GM19328 (cell line): ENCODE results near the gene HGD.
"Not testable (repeated sequence)": the region's sequence is repeated elsewhere in the genome, so short reads cannot be mapped to it uniquely, and the experiment has no call there.

ENCODE experiments used
- ATAC-seq: cut with Tn5 transposase; IDR thresholded peaks from one replicate; pipeline ENCODE4 v1.9.1; 2021; ENCODE audit warnings: mild to moderate bottlenecking, moderate library complexity; ENCODE audit not compliant: unreplicated experiment

Gene HGD

DNA sequence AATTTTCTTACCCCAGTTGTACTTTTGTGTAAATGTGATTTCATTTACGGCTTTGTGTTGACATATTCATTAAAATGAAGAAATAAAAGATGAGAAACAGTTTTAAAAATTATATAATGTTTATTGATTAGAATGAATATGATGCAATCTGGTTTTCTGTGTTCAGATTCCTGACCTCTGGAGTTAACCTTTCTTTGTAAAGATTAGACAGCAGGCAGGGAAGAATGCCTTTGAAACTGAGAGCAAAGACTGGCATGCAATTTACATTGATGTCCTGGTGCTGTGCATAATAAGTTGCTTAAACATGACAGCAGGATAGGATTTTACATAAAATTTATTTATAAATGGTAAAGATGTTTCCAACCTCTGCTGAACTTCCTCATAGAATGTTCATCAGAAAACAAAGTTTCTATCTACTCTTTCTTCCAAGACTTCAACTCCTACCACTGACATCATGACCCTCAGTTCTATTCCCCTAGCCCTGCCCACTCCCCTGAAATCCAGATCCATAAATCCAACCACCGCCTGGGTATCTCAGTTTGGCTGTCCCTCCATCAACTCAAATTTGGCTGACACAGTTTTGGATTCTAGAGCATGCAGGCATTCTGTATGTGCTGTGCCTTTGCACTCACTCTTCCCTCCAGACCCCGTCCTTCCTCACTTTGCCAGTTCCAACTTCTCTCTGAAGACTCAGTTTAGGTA lies 1.7 kb downstream of the HGD start:
- no peak for ATAC-seq

DNA sequence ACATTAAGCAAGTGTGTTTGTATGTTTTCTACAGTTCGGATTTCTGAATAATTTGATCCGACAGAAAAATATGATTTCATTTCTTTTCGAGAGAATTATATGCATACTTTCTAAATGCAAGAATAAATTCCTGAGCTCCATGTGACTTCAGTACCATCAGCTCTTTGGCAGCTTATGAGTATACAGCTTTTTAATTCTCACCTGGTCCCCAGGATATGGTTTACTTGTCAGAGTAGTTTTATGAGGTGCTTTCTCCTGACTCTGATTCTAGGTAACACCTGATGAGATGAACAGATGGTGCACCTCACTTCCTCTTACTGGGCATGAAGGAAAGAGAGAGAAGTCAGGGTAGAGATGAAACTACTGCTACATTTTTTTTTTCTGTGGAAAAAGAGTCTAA lies 3.1 kb downstream of the HGD start:
- no peak for ATAC-seq

DNA sequence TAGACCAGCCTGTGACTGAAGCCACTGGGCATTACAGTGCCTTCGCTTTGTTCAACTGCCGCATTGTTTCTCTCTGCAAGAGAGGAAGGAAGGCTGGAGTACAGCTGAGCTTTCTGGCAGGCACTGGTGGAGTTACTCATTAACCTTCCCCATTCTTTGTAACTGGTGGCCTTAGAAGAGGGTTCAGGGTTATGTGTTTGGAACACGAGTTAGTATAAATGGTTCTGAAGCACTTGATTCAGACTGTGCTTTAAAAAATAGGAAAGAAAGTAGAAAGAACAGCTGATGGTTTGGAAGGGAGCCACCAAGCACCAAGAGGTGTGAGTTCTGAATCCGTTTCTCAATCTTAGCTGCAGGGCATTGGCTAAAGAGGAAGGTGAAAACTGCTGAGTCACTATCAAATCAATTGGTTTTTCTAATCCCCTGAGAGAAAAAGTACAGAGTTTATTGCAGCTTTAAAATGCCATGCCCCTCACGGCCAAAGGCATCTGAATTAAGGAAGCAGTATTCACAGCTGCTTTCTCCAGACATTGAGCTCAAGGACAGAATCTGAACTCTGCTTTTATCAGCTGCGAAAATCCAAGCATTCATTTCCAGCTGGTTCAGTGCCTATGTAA lies 3.6 kb downstream of the HGD start:
- peak; percentile 67 for ATAC-seq

DNA sequence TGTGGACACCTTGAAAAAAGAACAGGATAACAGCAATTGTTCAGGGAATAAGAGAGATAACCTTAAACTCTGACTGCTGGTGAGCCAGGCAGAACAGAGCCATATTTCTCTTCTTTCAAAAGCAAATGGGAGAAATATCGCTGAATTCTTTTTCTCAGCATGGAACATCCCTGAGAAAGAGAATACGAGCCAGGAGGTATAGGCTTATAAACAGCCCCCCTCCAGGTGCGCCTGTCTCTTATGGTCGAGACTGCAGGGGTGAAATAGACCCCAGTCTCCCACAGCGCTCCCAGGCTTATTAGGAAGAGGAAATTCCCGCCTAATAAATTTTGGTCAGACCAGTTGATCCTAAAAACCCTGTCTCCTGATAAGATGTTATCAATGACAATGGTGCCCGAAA lies 4.8 kb downstream of the HGD start:
- ATAC-seq, result not testable (repeated sequence)

DNA sequence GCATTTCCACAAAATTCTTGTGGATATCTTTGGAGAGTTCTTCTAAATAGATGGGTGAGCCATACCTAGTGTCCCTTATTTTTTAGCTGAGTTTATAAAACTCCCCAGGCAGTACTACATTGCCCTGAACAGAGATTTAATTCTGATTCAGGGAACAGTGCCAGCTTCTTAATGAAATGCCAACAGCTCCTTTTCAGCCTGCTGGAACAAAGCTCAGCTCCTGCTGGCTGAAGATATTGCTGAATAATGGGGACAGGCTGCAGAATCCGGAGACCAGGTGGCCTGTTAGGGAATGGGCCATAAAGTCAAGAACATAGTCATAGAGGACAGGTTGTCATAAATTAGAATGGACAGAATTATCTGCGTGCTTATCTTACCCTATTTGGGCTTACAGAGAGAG lies 8.9 kb downstream of the HGD start:
- no peak for ATAC-seq

DNA sequence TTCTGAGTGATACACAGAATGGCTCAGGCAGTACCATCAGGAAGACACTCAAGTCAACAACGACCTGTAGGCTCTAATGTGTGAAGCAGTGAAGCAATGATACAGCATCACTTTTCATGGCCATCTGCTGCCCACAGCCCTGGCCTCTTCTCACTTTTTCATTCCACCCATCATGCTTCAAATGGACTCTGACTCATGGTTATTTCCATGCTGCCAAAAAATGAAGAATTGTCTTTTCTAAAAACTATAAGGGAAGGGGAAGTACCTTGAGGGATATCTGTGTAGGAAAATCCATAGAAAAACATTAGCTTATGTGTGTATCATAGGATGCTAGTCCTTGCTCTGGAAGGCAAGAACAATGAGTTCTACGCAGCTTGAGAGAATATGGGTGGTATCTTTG lies 11.5 kb downstream of the HGD start:
- no peak for ATAC-seq

DNA sequence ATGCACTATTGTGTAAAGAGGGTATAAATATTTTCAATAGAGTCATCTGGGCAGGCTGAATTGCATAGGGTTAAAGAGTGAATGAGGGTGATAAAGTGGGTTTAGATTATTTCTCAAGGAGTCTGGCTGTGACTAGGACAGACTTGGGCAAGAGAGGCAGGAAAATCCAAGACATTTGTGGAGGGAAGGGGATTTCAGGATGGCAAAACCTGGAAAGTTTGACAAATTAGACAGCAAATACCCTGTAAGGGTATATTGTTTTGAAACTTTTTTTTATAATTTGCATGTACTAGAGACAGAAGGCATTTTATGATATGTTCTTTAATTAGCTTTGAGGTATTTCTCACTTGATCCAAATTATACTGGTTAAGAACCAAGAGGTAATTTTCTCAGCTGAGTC lies 17.1 kb downstream of the HGD start:
- no peak for ATAC-seq

DNA sequence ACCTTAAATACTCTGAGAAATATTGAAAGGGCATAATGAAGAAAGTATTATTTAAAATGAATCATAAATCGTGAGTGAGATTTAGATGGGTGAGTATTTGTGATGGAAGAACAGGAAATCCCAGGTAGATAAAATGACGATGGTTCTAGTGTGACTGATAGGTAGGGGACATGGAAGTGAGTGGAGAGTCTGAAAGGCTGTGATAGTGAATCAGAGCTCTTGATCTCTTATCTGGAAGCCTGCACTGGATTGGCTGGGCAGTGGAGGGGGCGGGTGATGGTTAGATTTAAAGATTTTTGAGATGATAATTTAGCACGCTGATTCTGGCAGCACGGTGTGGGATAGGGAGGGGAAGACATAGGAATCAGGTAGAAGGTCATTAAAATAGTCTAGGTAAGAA lies 20.1 kb downstream of the HGD start:
- no peak for ATAC-seq

DNA sequence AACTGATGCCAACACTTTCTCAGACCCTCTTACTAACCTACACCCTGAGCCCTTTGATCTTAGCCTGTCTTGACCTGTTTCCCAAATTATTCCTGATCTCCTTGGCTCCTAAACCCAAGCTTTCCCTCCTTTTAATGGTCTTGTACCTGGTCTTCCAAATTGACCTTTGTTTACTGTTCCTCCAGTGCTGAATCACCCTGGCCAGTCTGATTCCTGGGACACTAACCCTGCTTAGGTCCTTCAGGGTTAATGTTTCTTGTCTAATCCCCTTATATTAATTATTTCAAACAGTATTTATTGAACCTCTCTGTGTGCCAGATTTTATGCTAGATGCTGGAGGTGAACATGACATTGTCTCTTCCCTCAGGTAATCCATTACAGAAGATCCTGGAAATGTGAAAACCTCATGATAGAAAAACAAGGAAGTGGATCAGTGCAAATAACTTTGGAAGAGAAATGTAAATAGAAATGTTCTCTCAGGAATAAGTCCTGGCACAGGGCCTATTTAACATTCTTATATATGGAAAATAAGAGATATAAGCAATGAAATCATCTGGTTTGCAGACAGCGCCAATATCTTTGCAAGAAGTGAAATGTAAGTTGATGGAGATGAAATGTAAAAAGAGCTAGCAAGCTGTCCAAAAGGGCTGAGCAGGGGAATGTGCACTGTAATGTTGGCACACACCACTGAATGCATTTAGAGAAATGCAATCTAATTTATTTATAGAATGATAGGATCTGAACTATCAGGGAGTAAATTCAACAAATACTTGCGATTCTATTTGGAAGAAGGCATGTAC lies 20.7 kb downstream of the HGD start:
- no peak for ATAC-seq

DNA sequence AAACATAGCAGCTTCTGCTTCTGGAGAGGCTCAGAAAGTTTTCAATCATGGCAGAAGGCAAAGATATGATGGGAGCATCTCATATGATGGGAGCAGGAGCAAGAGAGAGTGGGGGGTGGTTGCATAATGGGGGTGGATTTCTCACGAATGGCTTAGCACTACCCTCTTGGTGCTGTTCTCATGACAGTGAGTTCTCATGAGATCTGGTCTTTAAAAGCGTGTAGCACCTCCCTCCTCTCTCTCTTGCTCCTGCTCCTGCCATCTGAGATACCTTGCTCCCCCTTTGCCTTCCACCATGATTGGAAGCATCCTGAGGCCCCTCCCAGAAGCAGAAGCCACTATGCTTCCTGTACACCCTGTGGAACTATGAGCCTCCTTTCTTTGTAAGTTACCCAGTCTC lies 22.2 kb downstream of the HGD start:
- ATAC-seq, result no peak

DNA sequence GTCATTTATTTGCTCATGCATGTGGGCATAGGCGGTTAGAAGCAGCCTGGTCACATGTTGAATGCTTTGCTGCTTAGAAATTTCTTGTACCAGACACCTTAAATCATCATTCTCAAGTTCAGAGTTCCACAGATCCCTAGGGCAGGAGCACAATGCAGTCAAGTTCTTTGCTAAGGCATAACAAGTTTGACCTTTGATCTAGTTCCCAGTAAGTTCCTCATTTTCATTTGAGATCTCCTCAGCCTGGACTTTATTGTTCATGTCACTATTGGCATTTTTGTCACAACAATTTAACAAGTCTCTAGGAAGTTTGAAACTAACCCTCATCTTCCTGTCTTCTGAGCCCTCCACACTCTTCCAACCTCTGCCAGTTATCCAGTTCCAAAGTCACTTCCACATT lies 22.8 kb downstream of the HGD start:
- ATAC-seq, result no peak

DNA sequence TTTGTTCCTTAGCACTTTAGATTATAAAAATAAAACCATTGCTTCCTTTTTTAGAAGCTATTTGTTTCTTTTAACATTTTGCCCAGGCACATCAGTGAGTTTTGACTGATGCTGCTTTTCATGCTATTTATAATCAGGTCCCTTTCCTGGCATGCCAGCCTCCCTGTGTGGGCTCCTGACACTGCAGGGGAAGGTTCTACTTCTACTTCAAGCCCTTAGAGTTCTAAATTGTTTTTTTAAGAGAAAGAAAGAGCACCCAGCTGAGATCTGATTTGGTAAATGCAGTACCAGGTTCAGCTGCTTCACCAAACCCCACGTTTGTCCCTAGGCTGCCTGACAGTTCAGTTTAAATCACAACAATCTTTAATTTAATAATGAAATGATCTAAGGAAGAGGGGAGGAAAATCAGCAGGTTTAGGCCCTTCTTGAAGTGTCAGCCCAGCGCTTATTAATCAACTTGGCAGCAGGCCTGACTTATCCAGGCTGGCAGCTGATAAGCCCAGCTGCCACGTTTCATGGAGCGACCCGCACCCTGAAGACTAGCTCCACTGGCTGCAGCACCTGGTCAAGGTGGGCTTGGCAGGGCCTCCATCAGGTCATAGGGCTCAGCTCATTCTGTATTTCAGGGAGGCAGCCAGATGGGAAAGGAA lies 29.0 kb downstream of the HGD start:
- no peak for ATAC-seq

DNA sequence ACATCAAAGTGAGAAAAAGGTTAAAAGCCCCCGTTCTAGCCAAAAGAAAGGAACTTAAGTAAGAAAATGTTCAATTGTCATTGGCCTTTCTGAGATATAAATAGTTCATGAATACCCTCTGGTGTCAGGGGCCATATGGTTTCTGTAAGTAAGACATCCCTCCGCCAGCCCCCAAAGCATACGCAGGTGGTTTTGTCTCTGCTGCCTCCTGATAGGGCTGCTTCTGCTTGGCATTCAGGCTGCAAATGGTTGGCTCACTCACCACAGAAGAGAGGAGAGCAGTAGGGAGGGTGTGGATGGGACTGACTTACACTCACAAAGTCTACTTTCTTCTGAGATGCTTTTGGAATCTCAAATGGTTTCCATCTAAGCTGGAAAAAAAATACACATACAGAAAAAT lies 29.8 kb downstream of the HGD start:
- ATAC-seq, result no peak

DNA sequence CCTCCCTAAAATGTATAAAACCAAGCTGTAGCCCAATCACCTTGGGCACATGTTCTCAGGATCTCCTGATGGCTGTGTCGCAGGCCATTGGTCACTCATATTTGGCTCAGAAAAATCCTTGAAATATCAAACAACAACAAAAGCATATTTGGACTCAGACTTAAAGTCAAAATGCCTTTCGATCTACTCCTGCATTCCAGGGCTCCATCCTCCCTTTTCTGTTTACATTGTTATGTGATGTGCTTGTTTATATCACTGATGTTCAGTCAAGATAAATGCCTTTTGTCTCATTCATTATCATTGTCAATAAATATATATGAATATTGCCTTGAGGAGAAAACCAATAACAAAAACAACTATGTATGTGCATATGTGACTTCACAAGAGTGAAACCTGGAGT lies 31.7 kb downstream of the HGD start:
- ATAC-seq, result no peak

DNA sequence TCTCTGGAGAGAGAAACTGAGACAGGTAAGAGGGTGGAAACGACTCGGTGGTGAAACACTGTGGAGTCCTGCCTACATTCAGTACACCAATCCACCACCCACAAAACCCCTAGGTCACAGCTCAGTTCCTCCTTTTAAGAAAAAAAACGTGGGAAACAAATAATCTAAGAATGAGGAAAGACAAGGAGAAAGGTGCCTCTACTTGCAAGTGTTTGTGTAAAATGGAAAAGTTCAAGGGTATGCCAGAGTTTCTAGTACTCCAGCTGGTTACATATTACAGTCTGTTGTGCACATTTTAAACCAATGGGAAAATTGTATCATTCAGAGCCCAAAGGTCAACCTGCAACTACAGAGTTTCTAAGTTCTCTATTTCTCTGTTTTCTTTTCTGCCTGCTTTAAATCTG lies 32.2 kb downstream of the HGD start:
- no peak for ATAC-seq

DNA sequence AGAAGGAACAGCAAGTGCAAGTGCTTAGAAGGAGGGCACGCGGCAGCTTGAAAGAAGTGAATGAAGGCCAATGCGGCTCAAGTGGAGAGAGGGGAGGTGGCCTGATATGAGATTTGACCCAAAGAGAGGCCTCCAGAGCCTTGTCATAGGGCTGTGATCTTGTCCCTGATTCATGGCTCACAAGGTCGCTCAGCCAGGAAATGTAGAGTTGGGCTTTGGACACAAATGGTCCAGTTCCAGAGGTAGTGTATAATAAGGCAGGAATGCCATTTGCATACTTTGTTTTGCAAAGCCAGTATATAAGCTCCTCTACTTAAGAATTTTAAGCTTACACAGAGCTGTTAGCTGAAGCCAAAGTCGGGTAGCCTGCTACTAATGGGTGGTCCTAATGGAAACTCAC lies 33.7 kb downstream of the HGD start:
- no peak for ATAC-seq

DNA sequence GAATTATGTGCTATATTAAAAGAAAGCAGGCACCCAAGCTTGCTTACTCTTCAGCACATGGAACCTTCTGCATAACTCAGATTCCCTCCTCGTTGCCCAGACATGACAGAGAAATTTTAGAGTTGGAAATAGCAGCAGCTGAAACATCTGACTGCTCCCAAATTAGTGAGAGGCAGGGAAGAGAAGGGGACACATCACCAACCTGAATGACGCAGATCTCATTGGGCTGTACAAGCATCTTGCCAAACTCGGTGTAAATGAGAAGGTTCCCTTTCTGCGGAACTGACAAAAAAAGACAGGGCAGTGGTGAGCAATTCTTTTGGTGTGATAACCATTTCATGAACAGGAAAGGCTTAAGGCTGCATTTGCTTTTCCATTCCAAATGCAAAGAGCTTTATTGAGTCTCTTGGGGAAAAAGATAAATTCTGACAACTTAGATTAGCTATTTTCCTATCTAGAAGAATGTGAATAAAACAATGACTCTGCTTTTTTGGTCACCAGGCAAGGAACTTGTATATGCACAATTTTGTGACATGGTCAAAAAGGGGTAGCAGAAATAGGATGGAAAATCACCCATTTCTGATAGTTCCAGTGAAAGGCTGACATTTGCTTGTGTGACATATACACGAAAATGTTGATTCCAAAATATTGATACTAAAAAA lies 35.1 kb downstream of the HGD start:
- no peak for ATAC-seq

DNA sequence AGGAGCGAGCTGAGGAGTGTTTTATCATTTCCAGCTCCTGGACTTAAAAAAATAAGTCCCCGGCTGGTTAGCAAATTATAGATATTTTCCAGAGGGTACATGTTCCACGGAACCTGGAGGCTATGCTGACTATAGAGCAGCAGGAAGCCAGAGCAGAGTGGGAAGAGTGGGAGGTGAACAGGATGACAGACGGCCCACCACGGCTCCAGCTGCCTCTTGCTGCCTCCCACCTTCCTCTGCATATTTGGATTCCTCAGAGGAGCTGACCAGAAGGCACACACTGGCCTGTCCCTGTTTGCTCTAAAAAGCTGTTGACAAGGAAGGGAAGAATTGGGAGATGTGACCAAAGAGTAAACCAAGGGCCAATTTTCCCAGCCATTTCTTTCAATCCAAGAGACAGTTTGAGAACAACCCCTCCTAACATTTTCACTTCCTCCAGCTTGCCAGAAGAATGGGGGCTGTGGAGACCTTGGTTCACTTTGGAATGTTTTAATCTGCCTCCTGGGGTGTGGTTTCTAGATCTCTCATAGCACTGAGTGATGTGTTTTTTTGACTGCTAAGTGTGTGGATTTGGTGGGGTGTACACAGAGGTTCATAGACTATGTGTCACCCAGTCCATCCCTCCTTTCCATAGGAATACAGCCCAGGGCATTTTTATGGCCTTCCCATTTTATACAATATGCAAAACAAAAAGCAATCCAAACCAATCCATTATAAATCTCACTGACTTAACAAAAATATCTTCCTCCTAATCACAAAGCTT lies 36.8 kb downstream of the HGD start:
- ATAC-seq, result no peak

DNA sequence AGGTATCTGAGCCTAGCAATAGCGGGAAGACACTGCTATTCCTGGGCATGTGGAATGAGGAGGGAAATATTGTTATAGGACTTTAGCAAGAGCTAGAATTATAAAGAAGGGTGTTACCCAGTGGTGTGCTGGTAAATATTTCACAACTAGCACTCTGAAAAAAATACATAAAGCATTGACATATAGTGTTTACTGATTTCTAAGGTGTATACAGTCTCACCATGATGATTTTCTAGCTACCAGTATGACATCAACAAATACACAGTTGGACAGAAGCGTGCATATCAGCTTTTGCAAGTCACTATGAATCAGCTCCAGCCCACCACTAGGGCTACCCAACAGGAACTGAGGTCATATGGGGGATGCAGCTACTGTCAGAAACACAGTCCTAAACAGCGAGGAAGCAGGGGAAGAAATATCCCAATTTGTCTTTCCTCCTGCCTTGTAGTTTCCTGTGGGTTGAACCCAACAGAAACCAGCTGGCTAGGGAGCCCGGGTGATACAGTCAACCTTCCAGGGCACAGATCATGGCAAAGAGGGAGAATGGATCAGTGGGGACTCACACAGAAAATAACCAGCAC lies 39.6 kb downstream of the HGD start:
- ATAC-seq, result no peak

DNA sequence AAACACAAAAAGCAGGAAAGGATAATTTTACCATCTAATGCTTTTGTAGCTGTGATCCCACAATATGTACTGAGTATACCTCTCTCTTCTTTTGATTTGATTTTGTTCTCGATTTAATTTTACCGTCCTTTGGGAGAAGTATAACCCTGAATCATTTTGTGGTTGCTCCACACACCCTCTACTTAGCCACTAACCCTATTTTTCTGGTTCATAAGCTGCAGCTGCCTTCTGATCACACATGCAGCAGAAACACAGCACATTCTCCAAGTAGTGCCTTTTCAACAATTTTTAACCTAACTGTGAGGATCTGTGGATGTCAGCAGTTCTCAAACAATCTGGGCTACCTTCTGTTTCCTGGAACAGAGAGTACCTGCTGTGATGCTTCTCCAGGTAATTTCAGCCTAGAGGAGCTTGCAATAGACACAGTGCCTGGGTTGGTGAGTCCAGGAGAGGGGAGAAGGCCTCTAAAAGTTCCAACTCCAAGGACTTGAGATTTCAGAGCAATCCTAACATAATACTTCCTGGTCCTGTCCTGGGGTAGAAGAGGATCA lies 40.3 kb downstream of the HGD start:
- ATAC-seq, result no peak
